HepG2 (cell line): ENCODE results near the gene MEGF10. TPM values are rescaled to one million over a fixed set of nuclear protein-coding genes. Genes with fewer than 3 reads are reported as not detected.

ENCODE experiments used
- ATAC-seq: fragments of 200-7000 bp; cut with Tn5 transposase; 3 replicates; pipeline ENCODE4 v1.9.1; 2020; ENCODE audit warnings: mild to moderate bottlenecking, moderate library complexity
- BruUV-seq: library from RNA; stranded (reverse); fragments of 400-500 nt; replicated peaks from 2 replicates; lab custom pipeline; 2021; lab: Mats Ljungman, UMichigan
- CTCF ChIA-PET: fragments of 300-600 bp; formaldehyde crosslinking; extraction: SDS; loops from one replicate; lab custom pipeline; 2021; ENCODE audit warnings: low total read pairs, inconsistent platforms, low intra/inter-chr PET ratio; lab: Yijun Ruan, JAX
- POLR2A ChIA-PET: fragments of 350-600 bp; sonication (Branson Sonifier 250); formaldehyde crosslinking; loops from one replicate; lab custom pipeline; 2020; ENCODE audit warnings: antibody characterized with exemption, inconsistent platforms; lab: Yijun Ruan, JAX
- DNase-seq: peaks from one replicate; pipeline ENCODE4 v3.0.0-alpha.2; 2015; ENCODE audit warnings: low spot score
- FAIRE-seq: peaks from 3 replicates; lab custom pipeline; 2011; peaks lifted over from hg19 to GRCh38; lab: Jason Lieb, UNC
- H2AFZ ChIP-seq: one replicate; pipeline ENCODE4 v1.6.1; 2011; ENCODE audit warnings: low read length, inconsistent platforms
- H3K27ac ChIP-seq: fragments of 300-600 bp; 3 replicates; pipeline ENCODE4 v1.8.0; 2011; ENCODE audit warnings: mixed run types, mild to moderate bottlenecking, mixed read lengths, low read length, inconsistent platforms; ENCODE audit not compliant: insufficient read depth; ENCODE audit errors: extremely low read length
- H3K27me3 ChIP-seq, 2 experiments: fragments of 200-600 bp in 1 of 2; 2 replicates in 1 of 2; 3 replicates in 1 of 2; pipeline versions ENCODE4 v1.6.0 to v1.8.0; 2011; ENCODE audit warnings: low read length in 2 of 2, mild to moderate bottlenecking in 2 of 2, moderate library complexity in 2 of 2, inconsistent platforms in 1 of 2; ENCODE audit not compliant: insufficient read depth in 2 of 2, control insufficient read depth in 1 of 2
- H3K36me3 ChIP-seq, 2 experiments: fragments of 200-600 bp in 1 of 2; replicated peaks in 1 of 2; 2 replicates in 1 of 2; 3 replicates in 1 of 2; pipeline versions ENCODE4 v1.5.1 to v1.8.0; 2011; ENCODE audit warnings: low read length in 2 of 2, inconsistent platforms in 1 of 2; ENCODE audit not compliant: insufficient read depth in 2 of 2, control insufficient read depth in 1 of 2
- H3K4me1 ChIP-seq: 2 replicates; pipeline ENCODE4 v1.5.1; 2012; ENCODE audit warnings: low read length, inconsistent platforms; ENCODE audit not compliant: insufficient read depth
- H3K4me2 ChIP-seq: 2 replicates; pipeline ENCODE4 v1.6.0; 2011; ENCODE audit warnings: low read depth, low read length, inconsistent platforms
- H3K4me3 ChIP-seq, 3 experiments: fragments of 200-600 bp in 1 of 3; sonication (generic), shearing (Covaris generic) in 1 of 3; replicated peaks in 1 of 3; 2 replicates each; pipeline ENCODE4 v1.5.1; 2011 to 2016; ENCODE audit warnings: low read length in 3 of 3, inconsistent platforms in 2 of 3, low read depth in 2 of 3, mild to moderate bottlenecking in 2 of 3, control low read depth in 1 of 3, mixed read lengths in 1 of 3; ENCODE audit not compliant: insufficient read depth in 1 of 3
- H3K79me2 ChIP-seq: one replicate; pipeline ENCODE4 v1.6.1; 2011; ENCODE audit warnings: low read length, inconsistent platforms; ENCODE audit not compliant: insufficient read depth
- H3K9ac ChIP-seq: 2 replicates; pipeline ENCODE4 v1.6.0; 2011; ENCODE audit warnings: mild to moderate bottlenecking, low read depth, low read length, inconsistent platforms; ENCODE audit not compliant: insufficient read depth
- H3K9me3 ChIP-seq: 2 replicates; pipeline ENCODE4 v1.5.1; 2012; ENCODE audit warnings: mild to moderate bottlenecking, low read length
- H4K20me1 ChIP-seq: 2 replicates; pipeline ENCODE4 v1.6.0; 2011; ENCODE audit warnings: inconsistent platforms, mild to moderate bottlenecking, low read length, moderate library complexity; ENCODE audit not compliant: insufficient read depth
- GZF1 ChIP-seq: sonication (generic); formaldehyde crosslinking; IDR thresholded peaks from 2 replicates; pipeline ENCODE4 v1.5.1; 2020; ENCODE audit warnings: mild to moderate bottlenecking, missing genetic modification reagents
- HMGA1 ChIP-seq: sonication (generic); formaldehyde crosslinking; conservative IDR thresholded peaks from 2 replicates; pipeline ENCODE4 v1.4.0; 2020; ENCODE audit warnings: missing genetic modification reagents
- IKZF1 ChIP-seq: fragments of 450-650 bp; IDR thresholded peaks from 2 replicates; pipeline ENCODE4 v1.7.1; 2016
- MED8 ChIP-seq: sonication (generic); formaldehyde crosslinking; IDR thresholded peaks from 2 replicates; pipeline ENCODE4 v1.8.1; 2023; ENCODE audit warnings: mild to moderate bottlenecking, missing genetic modification reagents; ENCODE audit not compliant: insufficient replicate concordance
- NBN ChIP-seq: fragments of 450-650 bp; conservative IDR thresholded peaks from 2 replicates; pipeline ENCODE4 v1.6.1; 2017
- PHF21A ChIP-seq: sonication (generic); formaldehyde crosslinking; IDR thresholded peaks from 2 replicates; pipeline ENCODE4 v1.5.0; 2020; ENCODE audit warnings: mild to moderate bottlenecking, missing genetic modification reagents
- RBM22 ChIP-seq: fragments of 200-400 bp; formaldehyde crosslinking; optimal IDR thresholded peaks from 2 replicates; pipeline ENCODE3; 2017; ENCODE audit warnings: mild to moderate bottlenecking, low read length, moderate library complexity
- SIX1 ChIP-seq: sonication (generic); formaldehyde crosslinking; IDR thresholded peaks from 2 replicates; pipeline ENCODE4 v1.4.0; 2020; ENCODE audit warnings: missing genetic modification reagents, borderline replicate concordance
- ZHX2 ChIP-seq, 2 experiments: sonication (generic) in 1 of 2; formaldehyde crosslinking in 1 of 2; IDR thresholded peaks; 2 replicates each; pipeline versions ENCODE4 v1.6.1 to v1.9.0; 2014 to 2022; ENCODE audit warnings: antibody characterized with exemption in 1 of 2, borderline replicate concordance in 1 of 2, inconsistent platforms in 1 of 2, low read depth in 1 of 2, missing genetic modification reagents in 1 of 2
- ZNF138 ChIP-seq: sonication (generic); formaldehyde crosslinking; IDR thresholded peaks from 2 replicates; pipeline ENCODE4 v1.5.0; 2020; ENCODE audit warnings: mild to moderate bottlenecking, low read depth, missing genetic modification reagents
- ZNF343 ChIP-seq: sonication (generic); formaldehyde crosslinking; IDR thresholded peaks from 2 replicates; pipeline ENCODE4 v1.4.0; 2020; ENCODE audit warnings: mild to moderate bottlenecking, missing genetic modification reagents
- ZNF350 ChIP-seq: sonication (generic); formaldehyde crosslinking; IDR thresholded peaks from 2 replicates; pipeline ENCODE4 v1.4.0; 2020; ENCODE audit warnings: mild to moderate bottlenecking, low read depth, missing genetic modification reagents, borderline replicate concordance
- ZNF558 ChIP-seq: sonication (generic); formaldehyde crosslinking; IDR thresholded peaks from 2 replicates; pipeline ENCODE4 v1.9.0; 2022; ENCODE audit warnings: mild to moderate bottlenecking, missing genetic modification reagents, borderline replicate concordance
- ZNF605 ChIP-seq: sonication (generic); formaldehyde crosslinking; IDR thresholded peaks from 2 replicates; pipeline ENCODE4 v1.8.0; 2022; ENCODE audit warnings: mild to moderate bottlenecking, missing genetic modification reagents
- ZNF792 ChIP-seq: IDR thresholded peaks from 2 replicates; pipeline ENCODE4 v1.6.1; 2016
- ZNF883 ChIP-seq: sonication (generic); formaldehyde crosslinking; IDR thresholded peaks from 2 replicates; pipeline ENCODE4 v1.5.1; 2020; ENCODE audit warnings: mild to moderate bottlenecking, missing genetic modification reagents; ENCODE audit errors: not compliant biosample characterization
- ZNF891 ChIP-seq: sonication (generic); formaldehyde crosslinking; IDR thresholded peaks from 2 replicates; pipeline ENCODE4 v1.5.0; 2020; ENCODE audit warnings: mild to moderate bottlenecking, missing genetic modification reagents
- ZSCAN22 ChIP-seq: sonication (generic); formaldehyde crosslinking; IDR thresholded peaks from 2 replicates; pipeline ENCODE4 v1.4.0; 2020; ENCODE audit warnings: mild to moderate bottlenecking, missing genetic modification reagents
- WGBS: methylation state at CpG from one replicate; pipeline ENCODE4 v1.1.6; 2017; ENCODE audit warnings: low lambda C conversion rate; 5-methylcytosine and 5-hydroxymethylcytosine counted together
- in situ Hi-C: cut with HindIII; loops from 2 replicates; pipeline ENCODE4 v1.10.0; 2017; ENCODE audit warnings: low pct_unique_long_range_greater_than_20kb; ENCODE audit not compliant: extremely low pct_ligation_motif_present
- intact Hi-C: fragments of 100-400 bp; cut with micrococcal nuclease; formaldehyde crosslinking; loops from one replicate; pipeline ENCODE4 v1.10.0; 2022; ENCODE audit not compliant: unreplicated experiment
- polyA plus RNA-seq, 8 experiments: library from polyadenylated mRNA; depleted of rRNA in 3 of 8; stranded (reverse) in 7 of 8; unstranded in 1 of 8; fragments of >200 nt; fragmentation: Illumina TruSeq in 4 of 8; extraction: Trizol in 4 of 8; gene quantifications; 2 replicates each; pipeline versions ENCODE4 v1.2.1 to v1.2.3, GENCODE V29; 2011 to 2016; ENCODE audit warnings: low read depth in 4 of 8, missing spikeins in 1 of 8, mixed read lengths in 1 of 8; ENCODE audit not compliant: insufficient read depth in 1 of 8
- total RNA-seq, 5 experiments: library from RNA; depleted of rRNA; stranded (reverse); fragments of >200 nt; fragmentation: Illumina TruSeq; extraction: Trizol; gene quantifications; 2 replicates each; pipeline ENCODE4 v1.2.3, GENCODE V29; 2016; ENCODE audit warnings: low read depth in 1 of 5
- TF ChIP-seq, protein P1 (sequence below): sonication (generic); formaldehyde crosslinking; IDR thresholded peaks from 2 replicates; pipeline ENCODE4 v1.8.1; 2023; ENCODE audit warnings: mild to moderate bottlenecking, inconsistent platforms, moderate library complexity, missing genetic modification reagents, borderline replicate concordance

Gene MEGF10
- total and polyA plus RNA-seq, 2 of the 13 experiments (the other 11 are each of a cell fraction or from before 2014, with no cell fraction given) = not detected

GRCh38 chr5:127359502-127359901, 68.9 kb downstream of the MEGF10 start:
- Histone ChIP-seq H3K4me3 (no peak overlapping the region), H3K9me3 (no peaks in the 10 kb centered on the region), H3K4me1 (no peaks in the 10 kb centered on the region), H3K27ac (no peak overlapping the region), H3K36me3 (no peaks in the 10 kb centered on the region), H2AFZ (no peak overlapping the region), H3K27me3 (no peaks in the 10 kb centered on the region), H3K79me2 (no peaks in the 10 kb centered on the region), H3K9ac (no peak overlapping the region), H3K4me2 (no peak overlapping the region), H4K20me1 (no peaks in the 10 kb centered on the region)
- CTCF ChIA-PET = no interaction called here
- BruUV-seq = no TSS peak
- FAIRE-seq = no peak
- intact Hi-C loops (no loop called here), in situ Hi-C loops (no loop called here)
- WGBS = 0% methylated on average over 2 of the region's 2 CpGs
- DNase-seq = no peak
- TF ChIP-seq MED8 (no peak), RBM22 (no peak), NBN (no peak), ZNF891 (CRISPR knock-in tag) (no peak), ZNF558 (no peak), ZHX2 (IDR thresholded peaks at IDR 0.05; ENCODE audit: low read depth) (no peak), ZHX2 (CRISPR knock-in tag; IDR thresholded peaks at IDR 0.05; ENCODE audit: borderline replicate concordance) (no peak), ZNF883 (CRISPR knock-in tag) (no peak), ZNF605 (CRISPR knock-in tag) (no peak), GZF1 (CRISPR knock-in tag) (no peak), ZNF138 (CRISPR knock-in tag) (no peak), PHF21A (CRISPR knock-in tag) (no peak), HMGA1 (CRISPR knock-in tag) (no peak), ZNF350 (no peak), IKZF1 (no peak), SIX1 (CRISPR knock-in tag) (no peak), ZNF792 (CRISPR knock-in tag) (no peak), ZSCAN22 (CRISPR knock-in tag) (no peak), ZNF343 (no peak)
- TF ChIP-seq, protein P1, sequence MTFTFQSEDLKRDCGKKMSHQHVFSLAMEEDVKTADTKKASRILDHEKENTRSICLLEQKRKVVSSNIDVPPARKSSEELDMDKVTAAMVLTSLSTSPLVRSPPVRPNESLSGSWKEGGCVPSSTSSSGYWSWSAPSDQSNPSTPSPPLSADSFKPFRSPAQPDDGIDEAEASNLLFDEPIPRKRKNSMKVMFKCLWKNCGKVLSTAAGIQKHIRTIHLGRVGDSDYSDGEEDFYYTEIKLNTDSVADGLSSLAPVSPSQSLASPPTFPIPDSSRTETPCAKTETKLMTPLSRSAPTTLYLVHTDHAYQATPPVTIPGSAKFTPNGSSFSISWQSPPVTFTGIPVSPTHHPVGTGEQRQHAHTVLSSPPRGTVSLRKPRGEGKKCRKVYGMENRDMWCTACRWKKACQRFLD (CRISPR knock-in tag) = no peak
- no peak for ATAC-seq
- POLR2A ChIA-PET = no interaction called here
